ENCODE results near the gene PHLPP1. TPM values are rescaled to one million over a fixed set of nuclear protein-coding genes. Genes with fewer than 3 reads are reported as not detected.
A peak's percentile ranks its signal among the peaks of the same experiment; 100 is the strongest.

PHLPP1 gene
- polyA plus RNA-seq, 2 of the 4 experiments (the other 2 are of a cell fraction), result 6.5 to 12.1 TPM

GRCh38 chr18:62880034-62880433 is 164.7 kb downstream of the PHLPP1 start (continued):
- TF ChIP-seq REST (IDR thresholded peaks at IDR 0.05) (no peak), ZNF302 (CRISPR knock-in tag; IDR thresholded peaks at IDR 0.05) (no peak)

GRCh38 chr18:62880673-62881364 is 165.5 kb downstream of the PHLPP1 start:
- CTCF ChIA-PET, result no interaction called here
- no peak overlapping the region for H3K4me3 ChIP-seq
- peak overlapping the region; percentile 62; the same call in 2 of the 3 replicates for H3K4me2 ChIP-seq
- POLR2A ChIA-PET, result interaction anchor here (0.6 kb wide), 1 partner anchor 164 kb away, joined by 4 read pairs; no protein-coding TSS in a partner anchor
- no peak for FAIRE-seq
- ATAC-seq, result no peak
- DNase-seq (ENCODE audit: low read depth in 1 of 2, low spot score in 1 of 2), result no peak
- 86% methylated on average over 4 of the region's 4 CpGs for WGBS (ENCODE audit: missing lambda C conversion rate)
- no peaks in the 10 kb centered on the region for H3K9me3 ChIP-seq
- H3K27ac ChIP-seq, result peak overlapping the region; percentile 39 to 49; a peak in 2 of 6 replicates
- no peak for TF ChIP-seq KDM1A (IDR thresholded peaks at IDR 0.05; ENCODE audit: low read depth)
- TF ChIP-seq MAX (IDR thresholded peaks at IDR 0.05), result no peak
- TF ChIP-seq RFX5 (IDR thresholded peaks at IDR 0.05), result no peak
- TF ChIP-seq FOSL2 (IDR thresholded peaks at IDR 0.05), result no peak
- TF ChIP-seq FOSL2 (CRISPR knock-in tag; IDR thresholded peaks at IDR 0.05), result 0 out of 2 replicates have a peak, but pooled peaks have one; percentile 8
- TF ChIP-seq ZC3H11A (IDR thresholded peaks at IDR 0.05), result no peak
- TF ChIP-seq ATOH8 (CRISPR knock-in tag; IDR thresholded peaks at IDR 0.05; ENCODE audit: low read depth), result no peak
- TF ChIP-seq NFE2L2 (conservative IDR thresholded peaks at IDR 0.05; ENCODE audit: low read length), result no peak
- no peak for TF ChIP-seq ELK1 (IDR thresholded peaks at IDR 0.05; ENCODE audit: low read depth, low read length)
- peaks cover 66% of the 10 kb centered on the region for H3K4me1 ChIP-seq

- ATAC-seq (peak; percentile 56 to 86; a peak in 4 of 6 replicates), FAIRE-seq (peak; percentile 7), DNase-seq (ENCODE audit: low read depth in 1 of 2, low spot score in 1 of 2) (peak; percentile 25 to 76)
- H3K27ac ChIP-seq, result peak overlapping the region; percentile 39 to 73; a peak in 5 of 6 replicates
- H3K4me3 ChIP-seq, result no peak overlapping the region
- no peaks in the 10 kb centered on the region for H3K9me3 ChIP-seq
- peaks cover 66% of the 10 kb centered on the region for H3K4me1 ChIP-seq
- CTCF ChIA-PET, result no interaction called here
- 2% methylated on average over 4 of the region's 4 CpGs for WGBS (ENCODE audit: missing lambda C conversion rate)
- H3K4me2 ChIP-seq, result peak overlapping the region; percentile 62
- POLR2A ChIA-PET, result no interaction called here
- TF ChIP-seq ZC3H11A (IDR thresholded peaks at IDR 0.05), result no peak
- TF ChIP-seq MAFK (IDR thresholded peaks at IDR 0.05; ENCODE audit: partially characterized antibody), result peak; percentile 21
- no peak for TF ChIP-seq HOXB5 (CRISPR knock-in tag; IDR thresholded peaks at IDR 0.05)
- no peak for TF ChIP-seq POLR2AphosphoS2 (conservative IDR thresholded peaks at IDR 0.05; ENCODE audit: low read length)
- TF ChIP-seq EP300 (IDR thresholded peaks at IDR 0.05), result no peak
- no peak for TF ChIP-seq BHLHE40 (IDR thresholded peaks at IDR 0.05; ENCODE audit: low read depth, low read length)
- no peak for TF ChIP-seq FOSL2 (IDR thresholded peaks at IDR 0.05)
- TF ChIP-seq FOSL2 (CRISPR knock-in tag; IDR thresholded peaks at IDR 0.05), result 0 out of 2 replicates have a peak, but pooled peaks have one; percentile 12
- TF ChIP-seq MYC (IDR thresholded peaks at IDR 0.05; ENCODE audit: borderline replicate concordance, low read length), result no peak
- TF ChIP-seq NR3C1 (IDR thresholded peaks at IDR 0.05), result no peak
- no peak for TF ChIP-seq CEBPB (IDR thresholded peaks at IDR 0.05)
- no peak for TF ChIP-seq ESRRA (IDR thresholded peaks at IDR 0.05; ENCODE audit: borderline replicate concordance, low read length)
- TF ChIP-seq PHF8 (IDR thresholded peaks at IDR 0.05; ENCODE audit: borderline replicate concordance, low read depth), result no peak
- TF ChIP-seq ZSCAN20 (CRISPR knock-in tag; IDR thresholded peaks at IDR 0.05), result no peak
- 0 out of 2 replicates have a peak, but pooled peaks have one; percentile 22 for TF ChIP-seq MAX (IDR thresholded peaks at IDR 0.05)
- TF ChIP-seq MAZ (IDR thresholded peaks at IDR 0.05; ENCODE audit: borderline replicate concordance, low read depth, low read length), result no peak
- TF ChIP-seq SREBF2 (IDR thresholded peaks at IDR 0.05), result no peak
- no peak for TF ChIP-seq RNF2 (IDR thresholded peaks at IDR 0.05; ENCODE audit: borderline replicate concordance, low read depth)
- TF ChIP-seq RCOR1 (IDR thresholded peaks at IDR 0.05; ENCODE audit: low read depth, low read length), result no peak
Observed at GRCh38 chr18:62881509-62882016, 166.2 kb downstream of the PHLPP1 start.
